Parathyroid adenoma (tissue), 2 donors: Measurements from ENCODE around the gene SYNGR2.

ENCODE experiments used
- H2AFZ ChIP-seq: fragments of 300-600 bp; sonication (generic); one replicate; pipeline ENCODE4 v1.7.0; 2017; ENCODE audit warnings: antibody characterized with exemption, mild to moderate bottlenecking
- H3K27ac ChIP-seq: fragments of 300-600 bp; sonication (generic); one replicate; pipeline ENCODE4 v1.7.0; 2017
- H3K27me3 ChIP-seq: fragments of 300-600 bp; sonication (generic); one replicate; pipeline ENCODE4 v1.7.0; 2017; ENCODE audit warnings: low read length; ENCODE audit not compliant: control insufficient read depth, insufficient read depth
- H3K36me3 ChIP-seq: fragments of 300-600 bp; sonication (generic); one replicate; pipeline ENCODE4 v1.7.0; 2017; ENCODE audit warnings: low read length; ENCODE audit not compliant: control insufficient read depth, insufficient read depth
- H3K4me1 ChIP-seq: fragments of 300-600 bp; sonication (generic); one replicate; pipeline ENCODE4 v1.7.0; 2017; ENCODE audit warnings: control low read depth
- H3K4me2 ChIP-seq: fragments of 300-600 bp; sonication (generic); one replicate; pipeline ENCODE4 v1.7.0; 2017; ENCODE audit warnings: low read length
- H3K4me3 ChIP-seq: fragments of 300-600 bp; sonication (generic); one replicate; pipeline ENCODE4 v1.7.0; 2017; ENCODE audit warnings: low read depth, low read length
- H3K79me2 ChIP-seq: fragments of 300-600 bp; sonication (generic); one replicate; pipeline ENCODE4 v1.7.0; 2017; ENCODE audit warnings: control low read depth
- H3K9ac ChIP-seq: fragments of 300-600 bp; sonication (generic); one replicate; pipeline ENCODE4 v1.7.0; 2017; ENCODE audit warnings: mild to moderate bottlenecking
- H3K9me3 ChIP-seq: fragments of 300-600 bp; sonication (generic); one replicate; pipeline ENCODE4 v1.7.0; 2017; ENCODE audit warnings: low read length; ENCODE audit not compliant: control insufficient read depth
- TF ChIP-seq, protein P1 (sequence below): fragments of 300-600 bp; sonication (generic); IDR thresholded peaks from one replicate; pipeline ENCODE4 v1.7.0; 2017; ENCODE audit warnings: antibody characterized with exemption, mild to moderate bottlenecking
- donor health status: primary hyperparathyroidism.

SYNGR2 gene

DNA sequence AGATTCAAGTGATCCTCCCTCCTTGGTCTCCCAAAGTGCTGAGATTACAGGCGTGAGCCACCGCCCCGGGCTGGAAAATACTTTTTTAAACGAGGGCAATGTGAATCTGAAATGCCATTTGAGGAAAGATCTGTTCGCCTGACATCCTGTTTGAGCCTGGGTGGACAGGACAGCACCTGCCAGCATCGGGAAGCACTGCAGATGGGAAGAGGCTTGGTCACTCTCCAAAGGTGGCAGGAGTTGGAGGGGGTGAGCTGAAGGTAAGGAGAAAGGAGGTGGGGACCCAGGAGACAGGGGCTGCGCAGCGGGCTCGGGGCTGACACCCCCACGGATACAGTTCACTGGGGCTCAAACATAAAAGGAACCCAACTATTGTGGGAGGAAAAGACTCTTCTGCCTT is 41.7 kb downstream of the SYNGR2 start:
- Histone ChIP-seq H2AFZ (no peak overlapping the region), H3K4me1 (no peaks in the 10 kb centered on the region), H3K27ac (no peak overlapping the region), H3K27me3 (no peaks in the 10 kb centered on the region), H3K4me2 (no peak overlapping the region), H3K9me3 (no peaks in the 10 kb centered on the region), H3K4me3 (no peak overlapping the region), H3K36me3 (no peaks in the 10 kb centered on the region), H3K79me2 (no peaks in the 10 kb centered on the region), H3K9ac (no peak overlapping the region)
- TF ChIP-seq, protein P1, sequence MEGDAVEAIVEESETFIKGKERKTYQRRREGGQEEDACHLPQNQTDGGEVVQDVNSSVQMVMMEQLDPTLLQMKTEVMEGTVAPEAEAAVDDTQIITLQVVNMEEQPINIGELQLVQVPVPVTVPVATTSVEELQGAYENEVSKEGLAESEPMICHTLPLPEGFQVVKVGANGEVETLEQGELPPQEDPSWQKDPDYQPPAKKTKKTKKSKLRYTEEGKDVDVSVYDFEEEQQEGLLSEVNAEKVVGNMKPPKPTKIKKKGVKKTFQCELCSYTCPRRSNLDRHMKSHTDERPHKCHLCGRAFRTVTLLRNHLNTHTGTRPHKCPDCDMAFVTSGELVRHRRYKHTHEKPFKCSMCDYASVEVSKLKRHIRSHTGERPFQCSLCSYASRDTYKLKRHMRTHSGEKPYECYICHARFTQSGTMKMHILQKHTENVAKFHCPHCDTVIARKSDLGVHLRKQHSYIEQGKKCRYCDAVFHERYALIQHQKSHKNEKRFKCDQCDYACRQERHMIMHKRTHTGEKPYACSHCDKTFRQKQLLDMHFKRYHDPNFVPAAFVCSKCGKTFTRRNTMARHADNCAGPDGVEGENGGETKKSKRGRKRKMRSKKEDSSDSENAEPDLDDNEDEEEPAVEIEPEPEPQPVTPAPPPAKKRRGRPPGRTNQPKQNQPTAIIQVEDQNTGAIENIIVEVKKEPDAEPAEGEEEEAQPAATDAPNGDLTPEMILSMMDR = no peak

DNA sequence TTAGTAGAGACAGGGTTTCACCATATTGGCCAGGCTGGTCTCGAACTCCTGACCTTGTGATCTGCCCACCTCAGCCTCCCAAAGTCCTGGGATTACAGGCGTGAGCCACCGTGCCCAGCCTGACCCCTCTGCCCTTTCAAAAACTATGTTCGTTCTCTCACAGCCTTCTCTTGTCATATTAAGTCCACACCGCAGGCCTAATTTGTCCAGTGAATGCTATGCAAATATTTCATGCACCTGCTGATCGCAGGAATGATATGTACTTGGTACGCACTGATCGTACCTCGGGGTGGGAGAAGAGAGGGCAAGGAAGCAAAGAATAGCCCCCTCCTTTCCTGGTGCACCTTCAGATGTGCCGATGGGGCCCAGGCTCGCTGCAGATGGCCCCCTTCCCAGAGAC is 42.7 kb downstream of the SYNGR2 start:
- Histone ChIP-seq H3K27me3 (no peaks in the 10 kb centered on the region), H2AFZ (no peak overlapping the region)

DNA sequence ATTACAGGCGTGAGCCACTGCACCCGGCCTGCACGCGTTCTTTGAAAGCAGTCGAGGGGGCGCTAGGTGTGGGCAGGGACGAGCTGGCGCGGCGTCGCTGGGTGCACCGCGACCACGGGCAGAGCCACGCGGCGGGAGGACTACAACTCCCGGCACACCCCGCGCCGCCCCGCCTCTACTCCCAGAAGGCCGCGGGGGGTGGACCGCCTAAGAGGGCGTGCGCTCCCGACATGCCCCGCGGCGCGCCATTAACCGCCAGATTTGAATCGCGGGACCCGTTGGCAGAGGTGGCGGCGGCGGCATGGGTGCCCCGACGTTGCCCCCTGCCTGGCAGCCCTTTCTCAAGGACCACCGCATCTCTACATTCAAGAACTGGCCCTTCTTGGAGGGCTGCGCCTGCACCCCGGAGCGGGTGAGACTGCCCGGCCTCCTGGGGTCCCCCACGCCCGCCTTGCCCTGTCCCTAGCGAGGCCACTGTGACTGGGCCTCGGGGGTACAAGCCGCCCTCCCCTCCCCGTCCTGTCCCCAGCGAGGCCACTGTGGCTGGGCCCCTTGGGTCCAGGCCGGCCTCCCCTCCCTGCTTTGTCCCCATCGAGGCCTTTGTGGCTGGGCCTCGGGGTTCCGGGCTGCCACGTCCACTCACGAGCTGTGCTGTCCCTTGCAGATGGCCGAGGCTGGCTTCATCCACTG is 45.8 kb downstream of the SYNGR2 start, which contains the start of gene BIRC5:
Gene BIRC5 (plus strand): TSS at position 238 of the 690 bp plus-strand sequence. CDS start 64 bp downstream, at position 302.
- no peaks in the 10 kb centered on the region for H3K4me1 ChIP-seq
- H3K9me3 ChIP-seq = no peaks in the 10 kb centered on the region
- no peak within 1 kb of the TSS for H3K9ac ChIP-seq
- H3K4me2 ChIP-seq = peak within 1 kb of the TSS; percentile 75
- H3K79me2 ChIP-seq = no peaks in the 10 kb centered on the region
- no peak within 1 kb of the TSS for H3K27ac ChIP-seq
- no peak within 1 kb of the TSS for H3K4me3 ChIP-seq
- peak within 1 kb of the TSS; percentile 75 for H2AFZ ChIP-seq
- H3K27me3 ChIP-seq = no peaks in the 10 kb centered on the region
- TF ChIP-seq, protein P1 = no peak
- H3K36me3 ChIP-seq = no peaks in the 10 kb centered on the region

More for the DNA sequence above, 42.7 kb downstream of the SYNGR2 start:
- no peak overlapping the region for H3K4me3 ChIP-seq
- no peak overlapping the region for H3K27ac ChIP-seq
- H3K36me3 ChIP-seq = no peaks in the 10 kb centered on the region
- TF ChIP-seq, protein P1 = no peak
- H3K4me1 ChIP-seq = no peaks in the 10 kb centered on the region
- H3K9me3 ChIP-seq = no peaks in the 10 kb centered on the region
- no peak overlapping the region for H3K9ac ChIP-seq
- H3K79me2 ChIP-seq = no peaks in the 10 kb centered on the region
- no peak overlapping the region for H3K4me2 ChIP-seq

DNA sequence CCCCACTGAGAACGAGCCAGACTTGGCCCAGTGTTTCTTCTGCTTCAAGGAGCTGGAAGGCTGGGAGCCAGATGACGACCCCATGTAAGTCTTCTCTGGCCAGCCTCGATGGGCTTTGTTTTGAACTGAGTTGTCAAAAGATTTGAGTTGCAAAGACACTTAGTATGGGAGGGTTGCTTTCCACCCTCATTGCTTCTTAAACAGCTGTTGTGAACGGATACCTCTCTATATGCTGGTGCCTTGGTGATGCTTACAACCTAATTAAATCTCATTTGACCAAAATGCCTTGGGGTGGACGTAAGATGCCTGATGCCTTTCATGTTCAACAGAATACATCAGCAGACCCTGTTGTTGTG is 46.3 kb downstream of the SYNGR2 start:
- H3K79me2 ChIP-seq = no peaks in the 10 kb centered on the region
- H3K9me3 ChIP-seq = no peaks in the 10 kb centered on the region
- no peaks in the 10 kb centered on the region for H3K36me3 ChIP-seq
- no peak overlapping the region for H3K4me3 ChIP-seq
- H3K4me1 ChIP-seq = peaks cover 1% of the 10 kb centered on the region
- no peak overlapping the region for H3K27ac ChIP-seq
- H3K4me2 ChIP-seq = no peak overlapping the region
- no peak overlapping the region for H3K9ac ChIP-seq
- H2AFZ ChIP-seq = peak overlapping the region; percentile 75
- TF ChIP-seq, protein P1 = no peak
- no peaks in the 10 kb centered on the region for H3K27me3 ChIP-seq
